Parathyroid adenoma (tissue), 2 donors: ENCODE measurements around the gene CAMK2D.

Experiments used
- H2AFZ ChIP-seq: fragments of 300-600 bp; sonication (generic); one replicate; pipeline ENCODE4 v1.7.0; 2017; ENCODE audit warnings: antibody characterized with exemption, mild to moderate bottlenecking
- H3K27ac ChIP-seq: fragments of 300-600 bp; sonication (generic); one replicate; pipeline ENCODE4 v1.7.0; 2017
- H3K27me3 ChIP-seq: fragments of 300-600 bp; sonication (generic); one replicate; pipeline ENCODE4 v1.7.0; 2017; ENCODE audit warnings: low read length; ENCODE audit not compliant: control insufficient read depth, insufficient read depth
- H3K36me3 ChIP-seq: fragments of 300-600 bp; sonication (generic); one replicate; pipeline ENCODE4 v1.7.0; 2017; ENCODE audit warnings: low read length; ENCODE audit not compliant: control insufficient read depth, insufficient read depth
- H3K4me1 ChIP-seq: fragments of 300-600 bp; sonication (generic); one replicate; pipeline ENCODE4 v1.7.0; 2017; ENCODE audit warnings: control low read depth
- H3K4me2 ChIP-seq: fragments of 300-600 bp; sonication (generic); one replicate; pipeline ENCODE4 v1.7.0; 2017; ENCODE audit warnings: low read length
- H3K4me3 ChIP-seq: fragments of 300-600 bp; sonication (generic); one replicate; pipeline ENCODE4 v1.7.0; 2017; ENCODE audit warnings: low read depth, low read length
- H3K79me2 ChIP-seq: fragments of 300-600 bp; sonication (generic); one replicate; pipeline ENCODE4 v1.7.0; 2017; ENCODE audit warnings: control low read depth
- H3K9ac ChIP-seq: fragments of 300-600 bp; sonication (generic); one replicate; pipeline ENCODE4 v1.7.0; 2017; ENCODE audit warnings: mild to moderate bottlenecking
- H3K9me3 ChIP-seq: fragments of 300-600 bp; sonication (generic); one replicate; pipeline ENCODE4 v1.7.0; 2017; ENCODE audit warnings: low read length; ENCODE audit not compliant: control insufficient read depth
- TF ChIP-seq, protein P1 (sequence below): fragments of 300-600 bp; sonication (generic); IDR thresholded peaks from one replicate; pipeline ENCODE4 v1.7.0; 2017; ENCODE audit warnings: antibody characterized with exemption, mild to moderate bottlenecking
- donor health status: primary hyperparathyroidism.

CAMK2D gene

DNA sequence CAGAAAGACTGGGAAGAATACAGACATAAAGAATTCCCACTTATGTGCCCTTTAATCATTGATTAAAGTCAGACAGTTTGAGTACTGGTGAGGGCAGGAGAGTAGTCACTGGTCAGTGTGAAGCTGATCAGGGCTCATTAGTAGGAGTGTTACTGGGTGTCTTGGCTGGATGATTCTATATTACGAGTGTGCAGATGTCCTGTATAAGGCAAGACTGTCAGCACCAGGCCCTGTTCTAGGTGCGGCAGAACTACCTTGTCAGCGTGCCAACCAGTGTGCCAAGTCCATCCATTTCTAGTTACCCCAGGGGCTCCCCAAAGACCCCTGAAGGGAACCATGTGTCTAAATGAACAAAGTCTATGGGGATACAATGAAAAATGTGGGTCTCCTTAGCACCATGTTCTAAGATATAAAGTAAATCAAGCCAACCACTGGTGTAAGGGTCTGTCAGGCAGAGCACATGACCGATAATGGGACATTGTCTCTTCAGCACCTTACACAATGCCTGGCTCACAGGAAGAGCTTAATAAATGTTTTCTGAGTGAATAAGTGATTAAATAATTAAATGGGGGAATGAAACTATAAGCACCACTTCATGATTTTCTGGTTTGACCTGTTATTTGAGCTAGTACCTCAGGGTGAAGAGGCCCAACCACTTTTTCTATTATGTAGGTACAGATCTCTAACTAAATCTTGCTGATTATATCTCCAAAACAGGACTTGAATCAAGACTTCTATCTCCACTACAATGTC is 205.0 kb downstream of the CAMK2D start:
- Histone ChIP-seq H3K4me3 (no peak overlapping the region), H3K27ac (no peak overlapping the region), H3K4me2 (no peak overlapping the region), H3K79me2 (no peaks in the 10 kb centered on the region), H3K36me3 (no peaks in the 10 kb centered on the region), H2AFZ (no peak overlapping the region), H3K9ac (no peak overlapping the region), H3K27me3 (no peaks in the 10 kb centered on the region), H3K4me1 (peaks cover 6% of the 10 kb centered on the region), H3K9me3 (no peaks in the 10 kb centered on the region)
- TF ChIP-seq, protein P1, sequence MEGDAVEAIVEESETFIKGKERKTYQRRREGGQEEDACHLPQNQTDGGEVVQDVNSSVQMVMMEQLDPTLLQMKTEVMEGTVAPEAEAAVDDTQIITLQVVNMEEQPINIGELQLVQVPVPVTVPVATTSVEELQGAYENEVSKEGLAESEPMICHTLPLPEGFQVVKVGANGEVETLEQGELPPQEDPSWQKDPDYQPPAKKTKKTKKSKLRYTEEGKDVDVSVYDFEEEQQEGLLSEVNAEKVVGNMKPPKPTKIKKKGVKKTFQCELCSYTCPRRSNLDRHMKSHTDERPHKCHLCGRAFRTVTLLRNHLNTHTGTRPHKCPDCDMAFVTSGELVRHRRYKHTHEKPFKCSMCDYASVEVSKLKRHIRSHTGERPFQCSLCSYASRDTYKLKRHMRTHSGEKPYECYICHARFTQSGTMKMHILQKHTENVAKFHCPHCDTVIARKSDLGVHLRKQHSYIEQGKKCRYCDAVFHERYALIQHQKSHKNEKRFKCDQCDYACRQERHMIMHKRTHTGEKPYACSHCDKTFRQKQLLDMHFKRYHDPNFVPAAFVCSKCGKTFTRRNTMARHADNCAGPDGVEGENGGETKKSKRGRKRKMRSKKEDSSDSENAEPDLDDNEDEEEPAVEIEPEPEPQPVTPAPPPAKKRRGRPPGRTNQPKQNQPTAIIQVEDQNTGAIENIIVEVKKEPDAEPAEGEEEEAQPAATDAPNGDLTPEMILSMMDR: no peak

DNA sequence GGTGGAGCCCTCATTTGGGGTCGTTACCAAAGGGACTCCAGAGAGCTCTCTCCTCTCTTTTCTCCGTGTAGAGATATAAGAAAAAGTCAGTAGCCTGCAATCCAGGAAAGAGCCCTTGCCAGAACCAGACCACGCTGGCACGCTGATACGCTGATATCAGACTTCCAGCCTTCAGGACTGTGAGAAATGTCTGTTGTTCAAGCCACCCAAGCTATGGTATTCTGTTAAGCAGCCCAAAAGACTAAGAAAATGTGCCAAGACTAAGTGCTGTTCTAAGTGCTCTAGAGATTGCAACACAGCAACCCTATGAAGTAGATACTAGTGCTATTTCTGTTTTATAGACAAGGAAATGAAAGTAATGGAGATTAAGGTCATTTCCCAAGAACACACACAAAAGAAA is 205.7 kb downstream of the CAMK2D start:
- Histone ChIP-seq H3K4me2 (no peak overlapping the region), H2AFZ (no peak overlapping the region), H3K79me2 (no peaks in the 10 kb centered on the region), H3K4me3 (no peak overlapping the region), H3K27ac (no peak overlapping the region), H3K4me1 (peaks cover 6% of the 10 kb centered on the region), H3K9ac (no peak overlapping the region), H3K36me3 (no peaks in the 10 kb centered on the region), H3K27me3 (no peaks in the 10 kb centered on the region), H3K9me3 (no peaks in the 10 kb centered on the region)
- TF ChIP-seq, protein P1: no peak

DNA sequence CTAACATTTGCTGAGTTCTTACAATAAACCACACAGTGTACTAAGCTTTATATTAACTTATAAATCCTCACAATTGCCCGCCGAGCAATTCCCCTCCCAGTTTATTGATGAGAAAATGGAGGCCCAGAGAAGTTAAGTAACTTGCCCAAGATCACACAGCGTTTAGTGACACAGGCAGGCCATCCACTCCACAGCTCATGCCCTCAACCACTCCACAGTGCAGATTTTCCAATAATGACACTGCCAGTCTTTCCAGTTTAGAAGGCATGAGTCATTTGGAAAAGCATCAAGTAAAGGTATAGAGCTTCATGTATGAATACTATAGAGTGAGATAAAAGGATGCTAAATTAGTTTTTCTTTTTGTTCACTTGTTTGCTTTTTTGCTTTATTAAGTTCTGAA is 208.5 kb downstream of the CAMK2D start:
- Histone ChIP-seq H3K4me1 (peaks cover 6% of the 10 kb centered on the region), H3K9ac (no peak overlapping the region), H3K79me2 (no peaks in the 10 kb centered on the region), H3K9me3 (no peaks in the 10 kb centered on the region), H3K4me2 (no peak overlapping the region), H3K4me3 (no peak overlapping the region), H3K36me3 (no peaks in the 10 kb centered on the region), H2AFZ (no peak overlapping the region), H3K27me3 (no peaks in the 10 kb centered on the region), H3K27ac (no peak overlapping the region)
- TF ChIP-seq, protein P1: no peak

DNA sequence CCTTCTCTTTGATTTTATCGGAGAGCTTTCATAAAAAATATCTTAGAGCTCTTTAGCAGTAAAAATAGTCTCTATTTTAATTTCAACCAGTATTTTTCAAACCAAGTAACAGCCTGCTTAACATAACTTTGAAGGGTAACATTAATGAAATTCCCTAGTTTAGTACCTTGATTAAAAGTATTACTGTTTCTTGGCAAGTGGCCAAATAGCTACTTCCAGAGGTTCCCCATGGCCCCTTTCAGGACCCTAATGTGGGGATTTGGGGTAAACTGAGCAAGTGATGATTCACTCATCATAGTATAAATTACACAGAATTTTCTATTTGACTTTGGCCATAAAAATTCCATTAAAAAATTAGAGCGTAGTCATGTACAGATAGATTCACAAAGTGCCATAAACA is 211.0 kb downstream of the CAMK2D start:
- H3K9ac ChIP-seq: no peak overlapping the region
- H3K79me2 ChIP-seq: no peaks in the 10 kb centered on the region
- no peak overlapping the region for H2AFZ ChIP-seq
- H3K9me3 ChIP-seq: no peaks in the 10 kb centered on the region
- no peaks in the 10 kb centered on the region for H3K27me3 ChIP-seq
- H3K4me2 ChIP-seq: no peak overlapping the region
- H3K36me3 ChIP-seq: no peaks in the 10 kb centered on the region
- H3K4me1 ChIP-seq: no peaks in the 10 kb centered on the region
- no peak overlapping the region for H3K27ac ChIP-seq
- no peak overlapping the region for H3K4me3 ChIP-seq
- TF ChIP-seq, protein P1: no peak

DNA sequence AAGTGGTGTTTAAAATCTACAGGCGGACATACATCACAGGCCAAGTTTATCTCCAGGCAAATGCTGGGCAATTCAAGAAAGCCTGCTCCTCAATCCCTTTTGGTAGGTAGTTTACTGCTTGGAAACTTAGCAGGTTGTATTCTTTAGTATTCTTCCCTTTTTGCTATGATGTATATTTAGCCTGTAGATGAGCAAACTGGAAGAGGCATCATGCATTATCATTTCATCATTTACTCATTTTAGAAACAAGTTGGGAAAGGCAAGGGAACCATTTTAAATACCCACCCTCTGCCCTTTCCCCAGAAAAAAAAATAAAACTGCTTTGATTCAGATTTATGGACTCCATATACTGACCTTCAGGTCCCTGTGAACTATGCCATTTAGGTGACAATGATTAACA is 213.2 kb downstream of the CAMK2D start:
- Histone ChIP-seq H3K4me1 (no peaks in the 10 kb centered on the region), H3K27ac (no peak overlapping the region), H3K4me2 (no peak overlapping the region), H3K4me3 (no peak overlapping the region), H2AFZ (no peak overlapping the region), H3K9ac (no peak overlapping the region), H3K9me3 (no peaks in the 10 kb centered on the region), H3K36me3 (no peaks in the 10 kb centered on the region), H3K27me3 (no peaks in the 10 kb centered on the region), H3K79me2 (no peaks in the 10 kb centered on the region)
- TF ChIP-seq, protein P1: no peak
